ENCODE results near the gene MPO.

MPO gene

DNA sequence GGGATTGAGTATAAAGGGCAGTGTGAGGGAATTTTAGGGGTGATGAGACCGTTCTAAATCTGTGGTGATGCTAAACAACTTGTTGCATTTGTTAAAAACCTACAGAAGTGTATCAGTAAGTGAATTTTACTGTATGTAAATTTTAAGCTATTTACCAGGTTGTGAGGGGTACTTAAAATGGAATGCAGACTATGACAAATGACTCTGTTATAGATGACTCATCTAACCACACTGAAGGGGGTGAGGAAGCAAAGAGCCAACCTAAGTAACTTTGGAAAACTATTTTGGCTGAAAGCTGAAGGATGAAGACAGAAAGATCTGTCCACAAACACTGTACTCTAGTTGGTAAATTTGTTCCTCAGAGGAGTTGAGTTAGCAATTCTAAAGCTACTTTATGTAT lies 56.4 kb downstream of the MPO start:
- no peak for FAIRE-seq
- no peak for DNase-seq (ENCODE audit: insufficient read length, low spot score)
- TF ChIP-seq, protein P1, sequence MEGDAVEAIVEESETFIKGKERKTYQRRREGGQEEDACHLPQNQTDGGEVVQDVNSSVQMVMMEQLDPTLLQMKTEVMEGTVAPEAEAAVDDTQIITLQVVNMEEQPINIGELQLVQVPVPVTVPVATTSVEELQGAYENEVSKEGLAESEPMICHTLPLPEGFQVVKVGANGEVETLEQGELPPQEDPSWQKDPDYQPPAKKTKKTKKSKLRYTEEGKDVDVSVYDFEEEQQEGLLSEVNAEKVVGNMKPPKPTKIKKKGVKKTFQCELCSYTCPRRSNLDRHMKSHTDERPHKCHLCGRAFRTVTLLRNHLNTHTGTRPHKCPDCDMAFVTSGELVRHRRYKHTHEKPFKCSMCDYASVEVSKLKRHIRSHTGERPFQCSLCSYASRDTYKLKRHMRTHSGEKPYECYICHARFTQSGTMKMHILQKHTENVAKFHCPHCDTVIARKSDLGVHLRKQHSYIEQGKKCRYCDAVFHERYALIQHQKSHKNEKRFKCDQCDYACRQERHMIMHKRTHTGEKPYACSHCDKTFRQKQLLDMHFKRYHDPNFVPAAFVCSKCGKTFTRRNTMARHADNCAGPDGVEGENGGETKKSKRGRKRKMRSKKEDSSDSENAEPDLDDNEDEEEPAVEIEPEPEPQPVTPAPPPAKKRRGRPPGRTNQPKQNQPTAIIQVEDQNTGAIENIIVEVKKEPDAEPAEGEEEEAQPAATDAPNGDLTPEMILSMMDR (IDR thresholded peaks at IDR 0.05; ENCODE audit: insufficient read depth, missing control alignments) = no peak
